Activated naive CD8-positive, alpha-beta T cell treated with anti-CD3 and anti-CD28 coated beads, Interleukin-2, amount 50 U/mL, for 24 hours (primary cell): Measurements from ENCODE around the gene NFIA.
A peak's percentile ranks its signal among the peaks of the same experiment; 100 is the strongest.

ENCODE experiments used
- ATAC-seq: fragments of 150-1000 bp; cut with Tn5 transposase; one replicate; pipeline ENCODE4 v1.10.0; 2021
- DNase-seq: peaks from one replicate; pipeline ENCODE4 v3.0.0; 2021
- H3K27ac Mint-ChIP-seq: one replicate; pipeline ENCODE4 v1.8.0; 2021; ENCODE audit warnings: mild to moderate bottlenecking, mixed read lengths
- H3K27me3 Mint-ChIP-seq: one replicate; pipeline ENCODE4 v1.8.0; 2021; ENCODE audit warnings: mixed read lengths
- H3K36me3 Mint-ChIP-seq: one replicate; pipeline ENCODE4 v1.8.0; 2021; ENCODE audit warnings: low read depth, mixed read lengths
- H3K4me1 Mint-ChIP-seq: one replicate; pipeline ENCODE4 v1.8.0; 2021; ENCODE audit warnings: mixed read lengths
- H3K4me3 Mint-ChIP-seq: one replicate; pipeline ENCODE4 v1.8.0; 2021; ENCODE audit warnings: mild to moderate bottlenecking, moderate library complexity, mixed read lengths
- H3K9me3 Mint-ChIP-seq: one replicate; pipeline ENCODE4 v1.8.0; 2021; ENCODE audit warnings: mixed read lengths

NFIA gene

DNA sequence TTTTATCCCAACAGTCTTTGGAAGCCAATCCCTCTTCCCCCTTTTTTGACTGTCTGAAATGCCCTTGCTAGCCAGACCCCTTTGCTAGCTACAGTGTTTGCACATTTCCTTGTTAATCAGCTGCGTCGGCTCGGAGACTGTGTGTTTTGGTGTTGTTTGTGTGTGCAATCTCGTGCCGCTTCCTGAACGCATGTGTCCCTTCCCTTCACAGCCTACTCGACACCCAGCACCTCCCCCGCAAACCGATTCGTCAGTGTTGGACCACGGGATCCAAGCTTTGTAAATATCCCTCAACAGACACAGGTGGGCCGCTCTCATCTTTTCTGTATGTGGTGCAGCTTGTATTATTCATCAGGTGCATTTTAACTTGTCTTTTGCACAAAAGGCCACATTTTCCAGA is 343.9 kb downstream of the NFIA start:
- Mint-ChIP-seq H3K4me1 (no peaks in the 10 kb centered on the region), H3K27ac (no peak overlapping the region), H3K36me3 (no peaks in the 10 kb centered on the region), H3K9me3 (no peaks in the 10 kb centered on the region), H3K4me3 (no peak overlapping the region), H3K27me3 (no peaks in the 10 kb centered on the region)
- no peak for ATAC-seq
- DNase-seq = no peak

DNA sequence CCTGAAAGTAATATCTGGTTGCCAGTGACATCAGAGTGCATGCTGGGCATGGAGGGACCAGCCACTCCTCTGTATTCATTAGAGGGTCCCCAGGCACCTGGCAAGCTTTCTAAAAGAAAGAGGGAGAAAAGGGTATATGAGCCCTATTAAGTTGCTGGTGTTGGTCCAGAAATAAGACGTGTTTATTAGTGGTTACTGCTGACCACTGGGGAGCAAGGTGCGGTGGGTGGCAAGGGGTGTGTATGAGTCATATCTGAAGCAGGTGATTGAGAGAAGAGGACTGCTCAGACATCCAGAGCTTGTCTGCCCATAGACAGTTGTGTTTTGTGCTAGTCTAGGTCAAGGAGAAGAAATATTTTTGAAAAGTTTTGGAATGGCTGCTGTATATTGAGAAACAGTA is 344.5 kb downstream of the NFIA start:
- H3K36me3 Mint-ChIP-seq = no peaks in the 10 kb centered on the region
- H3K4me1 Mint-ChIP-seq = no peaks in the 10 kb centered on the region
- no peaks in the 10 kb centered on the region for H3K27me3 Mint-ChIP-seq
- ATAC-seq = no peak
- no peak for DNase-seq
- no peaks in the 10 kb centered on the region for H3K9me3 Mint-ChIP-seq
- no peak overlapping the region for H3K27ac Mint-ChIP-seq
- H3K4me3 Mint-ChIP-seq = no peak overlapping the region

DNA sequence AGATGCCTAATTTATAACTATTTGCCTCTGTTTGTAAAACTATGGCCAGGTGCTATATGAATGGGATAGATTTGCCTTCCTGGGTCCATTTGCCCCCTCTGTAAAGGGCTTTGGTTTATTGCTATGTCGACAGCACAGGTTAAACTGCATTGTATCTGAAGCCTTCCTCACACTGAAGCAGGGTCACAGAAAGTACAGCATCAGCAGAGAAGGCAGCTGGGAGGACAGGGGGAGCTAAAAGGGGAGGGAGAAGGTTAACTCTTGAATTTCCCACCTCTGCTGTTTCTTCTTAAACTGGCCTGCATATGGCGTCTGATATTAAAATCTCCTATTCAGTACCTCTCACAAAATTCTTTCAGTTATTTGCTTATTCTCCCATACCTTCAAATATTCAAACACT is 345.1 kb downstream of the NFIA start:
- Mint-ChIP-seq H3K4me1 (no peaks in the 10 kb centered on the region), H3K9me3 (no peaks in the 10 kb centered on the region)

DNA sequence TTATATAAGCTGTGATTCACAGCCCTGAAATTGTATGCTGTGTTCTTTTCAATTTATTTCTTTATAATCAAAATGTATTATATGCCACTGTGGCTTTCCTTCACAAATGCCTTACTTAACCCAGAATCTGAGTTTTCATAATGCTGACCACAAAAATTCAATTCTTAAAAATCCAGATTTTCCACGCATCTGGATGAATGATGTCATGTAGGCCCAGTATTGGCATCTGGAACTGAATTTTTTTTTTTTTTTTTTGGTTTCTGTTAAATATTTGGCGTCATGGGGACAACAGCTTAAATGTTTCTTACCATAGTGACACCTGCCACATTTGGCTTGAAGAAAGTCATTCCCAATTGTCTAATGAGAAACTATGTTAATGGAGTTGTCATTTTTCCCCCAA is 345.8 kb downstream of the NFIA start:
- H3K36me3 Mint-ChIP-seq = no peaks in the 10 kb centered on the region
- H3K27me3 Mint-ChIP-seq = no peaks in the 10 kb centered on the region
- DNase-seq (no peak), ATAC-seq (no peak)
- no peaks in the 10 kb centered on the region for H3K4me1 Mint-ChIP-seq
- H3K27ac Mint-ChIP-seq = no peak overlapping the region
- no peak overlapping the region for H3K4me3 Mint-ChIP-seq
- no peaks in the 10 kb centered on the region for H3K9me3 Mint-ChIP-seq

More for the DNA sequence above, 345.1 kb downstream of the NFIA start:
- Mint-ChIP-seq H3K36me3 (no peaks in the 10 kb centered on the region), H3K27ac (no peak overlapping the region), H3K27me3 (no peaks in the 10 kb centered on the region), H3K4me3 (no peak overlapping the region)
- no peak for DNase-seq
- no peak for ATAC-seq

DNA sequence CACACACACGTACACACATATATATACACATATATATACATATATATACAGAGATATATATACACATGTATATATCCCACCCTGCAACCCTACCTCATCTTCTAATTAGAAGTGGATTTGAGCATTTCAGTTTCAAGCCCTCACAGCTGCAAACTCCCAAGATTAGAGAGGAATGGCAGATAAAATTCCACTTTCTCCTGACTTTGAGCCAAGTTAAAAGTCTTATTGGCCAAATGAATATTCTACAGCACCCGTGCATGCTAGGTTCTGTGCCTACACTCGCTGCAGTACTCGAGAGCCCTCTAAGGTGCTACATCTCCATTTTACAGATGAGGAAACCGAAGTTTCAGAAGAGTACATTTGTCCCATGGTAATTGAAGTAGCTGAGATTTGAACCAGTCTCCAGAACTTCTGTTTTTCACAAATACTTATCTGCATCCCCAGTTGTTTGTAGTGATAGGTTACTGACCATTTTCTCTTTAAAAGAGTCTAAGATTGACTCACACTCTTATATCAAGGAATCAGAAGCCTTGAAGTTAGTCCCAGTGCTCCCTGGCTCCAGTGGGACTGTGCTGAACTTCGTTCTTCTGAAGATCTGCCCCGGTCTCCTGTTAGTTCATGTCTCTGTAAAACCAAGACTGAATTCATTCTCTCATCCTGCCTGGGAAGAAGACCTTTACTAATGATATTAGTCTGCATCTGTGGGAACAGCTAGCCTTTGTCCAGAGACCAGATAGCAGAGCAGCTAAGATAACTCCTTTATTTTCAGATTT is 350.4 kb downstream of the NFIA start:
- ATAC-seq (no peak), DNase-seq (no peak)
- Mint-ChIP-seq H3K36me3 (no peaks in the 10 kb centered on the region), H3K4me3 (no peak overlapping the region), H3K27me3 (no peaks in the 10 kb centered on the region), H3K4me1 (no peaks in the 10 kb centered on the region), H3K9me3 (no peaks in the 10 kb centered on the region), H3K27ac (no peak overlapping the region)

GRCh38 chr1:61433646-61434045 is 351.3 kb downstream of the NFIA start:
- Mint-ChIP-seq H3K27ac (no peak overlapping the region), H3K27me3 (no peaks in the 10 kb centered on the region), H3K4me3 (no peak overlapping the region), H3K9me3 (no peaks in the 10 kb centered on the region), H3K36me3 (no peaks in the 10 kb centered on the region), H3K4me1 (no peaks in the 10 kb centered on the region)
- no peak for ATAC-seq
- no peak for DNase-seq

DNA sequence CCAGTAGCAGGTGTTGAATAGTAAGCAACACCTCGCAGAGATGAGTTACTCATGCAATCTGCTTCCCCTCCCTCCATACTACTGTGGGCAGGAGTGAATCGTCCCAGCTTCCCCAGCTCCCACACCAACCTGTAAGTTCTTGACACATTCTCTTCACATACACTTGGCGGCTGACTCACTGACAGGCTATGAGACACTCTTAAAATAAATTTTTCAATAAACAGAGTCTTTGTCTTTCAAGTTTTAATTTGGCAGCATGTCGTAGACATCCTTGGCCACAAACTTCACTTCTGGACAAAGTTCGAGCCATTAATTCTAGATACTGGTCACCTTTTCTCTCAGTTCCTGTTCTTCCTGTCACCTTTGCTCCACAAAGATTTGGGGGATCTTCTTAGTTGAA is 351.9 kb downstream of the NFIA start:
- H3K36me3 Mint-ChIP-seq = no peaks in the 10 kb centered on the region
- DNase-seq = no peak
- ATAC-seq = no peak
- no peak overlapping the region for H3K27ac Mint-ChIP-seq
- H3K27me3 Mint-ChIP-seq = no peaks in the 10 kb centered on the region
- H3K4me1 Mint-ChIP-seq = no peaks in the 10 kb centered on the region
- no peak overlapping the region for H3K4me3 Mint-ChIP-seq
- no peaks in the 10 kb centered on the region for H3K9me3 Mint-ChIP-seq

DNA sequence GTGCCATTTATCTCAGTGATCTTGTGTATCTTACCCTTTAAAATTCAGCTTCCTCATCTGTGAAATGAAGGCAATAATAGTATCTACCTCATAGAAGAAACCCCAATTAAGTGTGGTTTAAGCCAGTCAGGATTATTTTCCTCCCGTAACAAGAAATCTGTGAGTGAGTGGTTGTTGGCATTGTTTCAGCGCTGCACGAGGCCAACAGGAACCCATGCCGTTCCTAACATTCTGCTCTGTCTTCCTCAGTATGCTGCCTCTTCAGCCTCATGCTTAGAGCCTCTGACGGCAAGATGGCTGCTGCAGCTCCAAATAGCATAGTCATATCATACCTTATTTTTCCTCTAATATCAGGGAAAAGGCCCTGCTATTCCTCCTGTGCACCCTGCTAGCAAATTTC is 352.9 kb downstream of the NFIA start:
- Mint-ChIP-seq H3K27me3 (no peaks in the 10 kb centered on the region), H3K36me3 (no peaks in the 10 kb centered on the region), H3K4me1 (no peaks in the 10 kb centered on the region), H3K9me3 (no peaks in the 10 kb centered on the region), H3K4me3 (no peak overlapping the region), H3K27ac (no peak overlapping the region)
- no peak for ATAC-seq
- no peak for DNase-seq

- no peaks in the 10 kb centered on the region for H3K9me3 Mint-ChIP-seq
- DNase-seq = no peak
- no peak overlapping the region for H3K4me3 Mint-ChIP-seq
- H3K27me3 Mint-ChIP-seq = no peaks in the 10 kb centered on the region
- no peak overlapping the region for H3K27ac Mint-ChIP-seq
- no peaks in the 10 kb centered on the region for H3K4me1 Mint-ChIP-seq
- no peaks in the 10 kb centered on the region for H3K36me3 Mint-ChIP-seq
- ATAC-seq = peak; percentile 49
These were observed 353.7 kb downstream of the NFIA start for GRCh38 chr1:61436016-61436415.

GRCh38 chr1:61436491-61437120 is 354.2 kb downstream of the NFIA start:
- Mint-ChIP-seq H3K4me3 (no peak overlapping the region), H3K4me1 (no peaks in the 10 kb centered on the region), H3K27me3 (no peaks in the 10 kb centered on the region), H3K27ac (no peak overlapping the region), H3K36me3 (no peaks in the 10 kb centered on the region), H3K9me3 (no peaks in the 10 kb centered on the region)
- ATAC-seq (no peak), DNase-seq (no peak)

DNA sequence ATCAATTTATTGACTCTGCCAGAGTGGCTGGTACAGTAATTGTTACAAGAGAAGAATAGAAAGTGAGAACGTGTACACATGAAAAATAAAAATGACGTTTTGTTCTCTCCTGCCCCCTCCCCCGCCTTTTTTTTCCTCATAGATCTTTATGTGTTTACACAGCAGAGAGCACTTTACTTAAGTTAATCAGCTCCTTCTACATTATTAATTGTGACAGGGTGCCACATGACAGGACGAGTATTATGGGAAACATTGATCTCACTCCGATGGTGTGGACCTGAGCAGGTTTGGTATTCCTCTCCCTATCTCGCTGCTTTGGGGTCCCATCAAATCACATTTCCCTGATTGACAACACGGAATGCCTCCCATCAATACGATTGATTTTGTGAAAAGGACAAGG is 356.9 kb downstream of the NFIA start:
- Mint-ChIP-seq H3K4me1 (no peaks in the 10 kb centered on the region), H3K36me3 (no peaks in the 10 kb centered on the region), H3K9me3 (no peaks in the 10 kb centered on the region), H3K27ac (no peak overlapping the region), H3K27me3 (no peaks in the 10 kb centered on the region), H3K4me3 (no peak overlapping the region)
- DNase-seq (no peak), ATAC-seq (no peak)

DNA sequence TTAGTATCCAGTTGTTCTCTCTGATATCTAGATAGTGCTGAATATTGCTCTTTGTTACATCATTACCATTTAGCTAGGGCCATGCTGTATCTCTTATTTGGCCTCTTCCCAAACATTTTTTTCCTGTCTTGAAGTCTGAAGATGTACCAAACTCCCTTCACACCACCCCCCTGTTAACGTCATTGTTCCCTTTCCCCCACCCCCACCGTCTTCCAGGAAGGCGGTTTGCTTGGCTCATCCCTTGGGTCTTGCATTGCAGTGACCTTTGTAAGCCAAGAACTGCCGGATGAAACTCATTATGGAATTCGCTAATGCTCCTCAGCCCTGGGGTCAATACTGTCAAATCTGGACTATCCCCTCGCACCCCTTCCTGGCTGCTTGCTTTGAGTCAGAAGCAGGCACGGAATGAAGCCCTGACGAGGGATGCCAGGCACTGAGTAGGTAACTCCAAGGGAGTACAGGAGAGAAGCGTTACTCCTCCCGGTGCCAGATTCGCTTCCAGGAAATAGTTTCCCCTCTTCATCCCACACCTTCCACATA is 359.4 kb downstream of the NFIA start:
- Mint-ChIP-seq H3K36me3 (no peaks in the 10 kb centered on the region), H3K4me1 (no peaks in the 10 kb centered on the region), H3K4me3 (no peak overlapping the region), H3K27me3 (no peaks in the 10 kb centered on the region), H3K9me3 (no peaks in the 10 kb centered on the region), H3K27ac (no peak overlapping the region)
- DNase-seq (no peak), ATAC-seq (no peak)

GRCh38 chr1:61442544-61442943 is 360.2 kb downstream of the NFIA start:
- Mint-ChIP-seq H3K27ac (no peak overlapping the region), H3K9me3 (no peaks in the 10 kb centered on the region), H3K27me3 (no peaks in the 10 kb centered on the region), H3K4me3 (no peak overlapping the region), H3K36me3 (no peaks in the 10 kb centered on the region), H3K4me1 (no peaks in the 10 kb centered on the region)
- ATAC-seq (no peak), DNase-seq (no peak)

- Mint-ChIP-seq H3K36me3 (no peaks in the 10 kb centered on the region), H3K27ac (no peak overlapping the region), H3K4me3 (no peak overlapping the region), H3K4me1 (no peaks in the 10 kb centered on the region), H3K9me3 (no peaks in the 10 kb centered on the region), H3K27me3 (no peaks in the 10 kb centered on the region)
- no peak for DNase-seq
- no peak for ATAC-seq
These were observed 361.9 kb downstream of the NFIA start for GRCh38 chr1:61444288-61444687.

DNA sequence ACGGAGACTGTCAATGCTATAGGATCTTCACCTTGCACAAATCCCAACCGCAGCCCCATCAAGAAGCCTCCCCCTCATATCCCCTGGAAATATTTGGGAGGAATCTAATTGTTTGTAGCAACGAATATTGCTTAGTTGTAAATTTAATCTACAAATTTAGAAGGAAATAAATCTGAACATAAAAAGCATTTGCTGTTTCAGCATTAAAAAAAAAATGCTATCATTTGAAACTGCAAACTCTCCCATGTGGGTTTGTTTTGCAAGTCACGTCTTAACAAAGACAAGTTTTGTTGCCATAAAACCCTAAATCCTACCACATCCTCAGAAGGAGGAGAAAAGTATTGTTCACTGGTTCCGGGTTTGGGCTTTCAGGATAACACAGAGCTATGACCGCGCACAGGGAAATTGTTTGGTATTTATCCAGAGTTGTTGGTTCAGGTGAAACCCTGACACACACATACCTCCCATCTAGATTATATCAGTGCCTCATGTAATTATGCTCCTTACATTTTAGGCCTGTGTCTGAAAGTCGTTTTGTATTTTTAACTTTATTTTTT is 363.0 kb downstream of the NFIA start:
- no peaks in the 10 kb centered on the region for H3K36me3 Mint-ChIP-seq
- H3K27me3 Mint-ChIP-seq = no peaks in the 10 kb centered on the region
- H3K9me3 Mint-ChIP-seq = no peaks in the 10 kb centered on the region
- DNase-seq = no peak
- no peaks in the 10 kb centered on the region for H3K4me1 Mint-ChIP-seq
- no peak overlapping the region for H3K27ac Mint-ChIP-seq
- ATAC-seq = no peak
- no peak overlapping the region for H3K4me3 Mint-ChIP-seq
